ENCODE measurements around the gene OXA1L.
A peak's percentile ranks its signal among the peaks of the same experiment; 100 is the strongest.

Gene OXA1L

GRCh38 chr14:22814941-22815713, 48.6 kb downstream of the OXA1L start, which contains the start of gene SLC7A7:
Gene SLC7A7 (minus strand): TSS chr14:22815435. CDS start chr14:22813398, 2,037 bp downstream.
- peaks cover 20% of the 10 kb centered on the region for H3K4me1 ChIP-seq (ENCODE audit: insufficient read depth, low read length)
- H3K9me3 ChIP-seq (ENCODE audit: insufficient read depth, low read depth, low read length) = no peaks in the 10 kb centered on the region
- H3K27me3 ChIP-seq (ENCODE audit: insufficient read depth, low read length) = no peaks in the 10 kb centered on the region
- no peak within 1 kb of the TSS for H3K27ac ChIP-seq (ENCODE audit: low read depth, low read length)
- H3K9ac ChIP-seq (ENCODE audit: low read depth, low read length) = no peak within 1 kb of the TSS; the same call in 1 of the 2 replicates
- H3K36me3 ChIP-seq (ENCODE audit: insufficient read depth, low read length) = no peaks in the 10 kb centered on the region
- H3K4me3 ChIP-seq (ENCODE audit: low read length) = 0 out of 2 replicates have a peak within 1 kb of the TSS, but pooled peaks have one; percentile 2
- WGBS = 63% methylated on average over 10 of the region's 10 CpGs

DNA sequence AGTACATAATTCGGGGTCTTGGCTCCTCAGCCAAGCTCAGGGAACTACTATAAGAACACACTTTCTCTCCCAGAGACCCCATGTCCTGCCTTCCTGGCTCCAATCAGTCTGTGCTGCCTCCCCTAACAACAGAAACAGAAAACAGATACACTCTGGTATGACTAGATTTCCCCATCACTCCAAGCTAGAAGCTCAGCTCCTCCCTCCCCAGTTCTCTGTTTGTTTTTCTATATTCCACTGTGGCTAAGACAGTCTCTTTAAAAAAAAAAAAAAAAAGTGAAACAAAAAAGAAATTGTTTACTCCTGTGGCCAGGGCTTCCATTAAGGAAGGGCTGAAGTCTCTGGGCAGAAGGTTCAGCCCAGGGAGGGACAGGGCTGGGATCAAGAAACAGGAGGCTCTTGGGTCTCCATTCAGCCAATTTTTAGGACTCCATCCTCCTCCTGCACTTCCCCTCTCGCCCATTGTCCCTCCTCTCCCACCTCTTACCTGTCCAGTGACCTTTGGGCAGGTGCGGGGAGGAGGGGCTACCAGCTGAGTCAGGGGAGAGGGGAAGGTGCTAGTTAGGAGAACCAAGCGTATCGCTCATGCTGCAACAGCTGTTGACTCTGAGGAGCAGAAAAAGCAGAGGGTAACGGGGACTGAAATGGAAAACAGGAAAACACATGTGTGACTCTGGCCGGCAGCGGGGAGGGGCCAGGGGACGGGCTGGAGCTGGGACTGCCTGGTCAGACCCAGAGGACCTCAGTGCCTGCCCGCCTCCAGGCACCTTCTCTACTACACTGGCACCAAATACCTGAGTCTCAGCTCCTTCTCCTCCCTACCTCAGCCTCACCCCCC, 52.9 kb downstream of the OXA1L start:
- 32% methylated on average over 9 of the region's 10 CpGs for WGBS
- Histone ChIP-seq H3K27ac (ENCODE audit: low read depth, low read length) (no peak overlapping the region), H3K27me3 (ENCODE audit: insufficient read depth, low read length) (no peaks in the 10 kb centered on the region), H3K9me3 (ENCODE audit: insufficient read depth, low read depth, low read length) (no peaks in the 10 kb centered on the region), H3K36me3 (ENCODE audit: insufficient read depth, low read length) (no peaks in the 10 kb centered on the region), H3K4me1 (ENCODE audit: insufficient read depth, low read length) (peaks cover 40% of the 10 kb centered on the region), H3K9ac (ENCODE audit: low read depth, low read length) (no peak overlapping the region), H3K4me3 (ENCODE audit: low read length) (peak overlapping the region; percentile 36)

DNA sequence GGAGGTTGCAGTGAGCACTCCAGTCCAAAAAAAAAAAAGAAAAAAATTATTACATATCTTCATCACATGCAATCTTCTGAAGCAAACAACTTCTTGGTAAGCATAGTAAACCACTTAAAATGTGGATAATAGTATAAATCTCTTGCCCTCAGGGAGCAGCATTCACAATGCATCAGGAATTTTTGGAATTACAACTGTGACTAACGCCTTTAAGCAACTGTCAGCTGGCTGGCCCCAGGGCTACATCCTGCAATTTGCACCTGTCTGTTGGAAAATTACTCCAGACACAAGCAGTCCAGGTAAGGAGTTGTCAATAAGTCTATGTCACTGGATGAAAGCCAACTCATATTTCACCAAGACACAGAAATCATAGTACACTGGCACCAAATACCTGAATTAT, 54.2 kb downstream of the OXA1L start:
- 60% methylated on average over 1 of the region's 1 CpG for WGBS
- Histone ChIP-seq H3K9ac (ENCODE audit: low read depth, low read length) (no peak overlapping the region), H3K36me3 (ENCODE audit: insufficient read depth, low read length) (no peaks in the 10 kb centered on the region), H3K27ac (ENCODE audit: low read depth, low read length) (peak overlapping the region; percentile 60; the same call in 1 of the 2 replicates), H3K9me3 (ENCODE audit: insufficient read depth, low read depth, low read length) (no peaks in the 10 kb centered on the region), H3K27me3 (ENCODE audit: insufficient read depth, low read length) (no peaks in the 10 kb centered on the region), H3K4me1 (ENCODE audit: insufficient read depth, low read length) (peaks cover 38% of the 10 kb centered on the region), H3K4me3 (ENCODE audit: low read length) (peak overlapping the region; percentile 85; the same call in 1 of the 2 replicates)

GRCh38 chr14:22821193-22822015, 54.9 kb downstream of the OXA1L start:
- H3K9ac ChIP-seq (ENCODE audit: low read depth, low read length) = peak overlapping the region; percentile 96
- H3K9me3 ChIP-seq (ENCODE audit: insufficient read depth, low read depth, low read length) = no peaks in the 10 kb centered on the region
- H3K4me1 ChIP-seq (ENCODE audit: insufficient read depth, low read length) = peaks cover 38% of the 10 kb centered on the region
- no peaks in the 10 kb centered on the region for H3K27me3 ChIP-seq (ENCODE audit: insufficient read depth, low read length)
- H3K4me3 ChIP-seq (ENCODE audit: low read length) = peak overlapping the region; percentile 85
- H3K36me3 ChIP-seq (ENCODE audit: insufficient read depth, low read length) = no peaks in the 10 kb centered on the region
- H3K27ac ChIP-seq (ENCODE audit: low read depth, low read length) = peak overlapping the region; percentile 60; the same call in 1 of the 2 replicates
- WGBS = 15% methylated on average over 24 of the region's 24 CpGs

DNA sequence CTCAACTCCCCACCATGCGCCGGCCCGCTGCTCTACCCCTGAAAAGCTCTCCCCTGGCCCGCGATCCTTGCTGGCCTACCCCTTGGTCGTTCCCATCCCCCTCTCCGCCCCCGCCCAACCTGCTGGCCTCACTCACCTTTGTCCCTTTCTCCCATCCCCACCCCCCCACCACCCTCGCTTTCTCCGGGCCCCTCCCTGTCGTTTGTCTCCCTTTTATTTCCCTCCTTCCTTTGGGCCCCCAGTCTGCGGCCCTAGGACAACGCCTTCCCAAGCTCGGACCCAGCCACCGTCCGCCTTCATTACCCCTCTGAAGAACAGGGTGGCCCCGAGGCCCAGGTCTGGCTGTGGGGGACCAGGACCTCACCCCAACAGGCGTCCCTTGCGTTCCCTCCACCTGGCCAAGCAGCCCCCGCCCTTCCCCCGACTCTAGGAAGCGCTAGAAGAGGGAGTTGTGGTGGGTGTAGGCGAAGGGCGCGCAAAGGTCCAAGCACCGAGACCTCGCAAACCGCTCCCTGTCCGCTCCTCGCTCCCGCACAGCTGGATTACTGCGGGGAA, 55.6 kb downstream of the OXA1L start:
- Histone ChIP-seq H3K4me1 (ENCODE audit: insufficient read depth, low read length) (peaks cover 39% of the 10 kb centered on the region), H3K27me3 (ENCODE audit: insufficient read depth, low read length) (no peaks in the 10 kb centered on the region), H3K36me3 (ENCODE audit: insufficient read depth, low read length) (no peaks in the 10 kb centered on the region), H3K4me3 (ENCODE audit: low read length) (peak overlapping the region; percentile 85), H3K27ac (ENCODE audit: low read depth, low read length) (peak overlapping the region; percentile 97), H3K9me3 (ENCODE audit: insufficient read depth, low read depth, low read length) (no peaks in the 10 kb centered on the region), H3K9ac (ENCODE audit: low read depth, low read length) (peak overlapping the region; percentile 96)
- WGBS = 1% methylated on average over 28 of the region's 32 CpGs

Data from HUES64 (cell line).